SU-DHL-6 (cell line): ENCODE results near the gene INO80.

Experiments
- EZH2phosphoT487 ChIP-seq: fragments of 200-600 bp; sonication (generic), shearing (Covaris generic); conservative IDR thresholded peaks from 2 replicates; pipeline ENCODE4 v1.6.1; 2018; ENCODE audit warnings: mild to moderate bottlenecking, antibody characterized with exemption, low read length, moderate library complexity, mixed read lengths
- TF ChIP-seq, protein P1 (sequence below): fragments of 200-600 bp; sonication (generic); IDR thresholded peaks from one replicate; pipeline ENCODE4 v1.5.1; 2017; ENCODE audit warnings: antibody characterized with exemption, mild to moderate bottlenecking, low read length, moderate library complexity; ENCODE audit not compliant: insufficient read depth, poor library complexity, severe bottlenecking

DNA sequence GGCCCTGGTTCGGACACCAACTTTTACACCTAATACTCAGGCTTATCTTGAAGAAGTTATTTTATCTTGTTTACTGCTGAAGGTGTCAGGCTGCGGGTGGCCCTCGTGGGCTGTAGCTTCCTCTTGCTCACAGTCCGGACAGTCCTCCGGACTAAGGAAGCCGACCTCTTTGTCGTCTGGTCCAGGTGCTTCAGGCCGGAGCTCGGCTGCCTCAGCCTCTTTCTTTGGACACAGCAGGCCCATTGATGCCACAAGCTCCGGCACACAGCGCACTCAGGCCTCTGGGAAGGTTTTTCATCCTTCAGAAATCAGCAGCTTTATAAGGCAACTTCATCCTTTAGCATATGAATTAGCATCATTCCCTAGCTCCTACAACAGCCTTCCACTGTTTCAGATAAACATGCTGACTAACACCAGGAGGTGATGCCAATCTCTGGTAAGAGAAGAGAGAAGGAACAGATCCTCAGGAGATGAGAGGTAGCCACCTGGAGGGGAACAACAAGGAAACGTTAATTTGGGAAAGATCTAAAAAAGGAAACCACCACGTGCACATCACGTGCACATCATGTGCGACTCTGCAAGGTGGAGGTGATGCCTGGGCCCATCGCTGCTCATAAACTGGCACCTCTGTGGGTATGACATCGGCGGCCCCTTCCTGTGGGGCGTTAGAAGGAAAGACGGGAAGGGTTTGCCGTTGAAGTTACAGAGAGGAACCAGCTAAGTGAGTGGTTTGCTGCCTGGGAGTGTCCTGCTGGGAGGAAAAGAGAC is 167.2 kb downstream of the INO80 start:
- TF ChIP-seq, protein P1, sequence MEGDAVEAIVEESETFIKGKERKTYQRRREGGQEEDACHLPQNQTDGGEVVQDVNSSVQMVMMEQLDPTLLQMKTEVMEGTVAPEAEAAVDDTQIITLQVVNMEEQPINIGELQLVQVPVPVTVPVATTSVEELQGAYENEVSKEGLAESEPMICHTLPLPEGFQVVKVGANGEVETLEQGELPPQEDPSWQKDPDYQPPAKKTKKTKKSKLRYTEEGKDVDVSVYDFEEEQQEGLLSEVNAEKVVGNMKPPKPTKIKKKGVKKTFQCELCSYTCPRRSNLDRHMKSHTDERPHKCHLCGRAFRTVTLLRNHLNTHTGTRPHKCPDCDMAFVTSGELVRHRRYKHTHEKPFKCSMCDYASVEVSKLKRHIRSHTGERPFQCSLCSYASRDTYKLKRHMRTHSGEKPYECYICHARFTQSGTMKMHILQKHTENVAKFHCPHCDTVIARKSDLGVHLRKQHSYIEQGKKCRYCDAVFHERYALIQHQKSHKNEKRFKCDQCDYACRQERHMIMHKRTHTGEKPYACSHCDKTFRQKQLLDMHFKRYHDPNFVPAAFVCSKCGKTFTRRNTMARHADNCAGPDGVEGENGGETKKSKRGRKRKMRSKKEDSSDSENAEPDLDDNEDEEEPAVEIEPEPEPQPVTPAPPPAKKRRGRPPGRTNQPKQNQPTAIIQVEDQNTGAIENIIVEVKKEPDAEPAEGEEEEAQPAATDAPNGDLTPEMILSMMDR, result no peak
- TF ChIP-seq EZH2phosphoT487, result no peak
